Endothelial cell of umbilical vein (primary cell): Measurements from ENCODE around the gene SOX18. TPM values are rescaled to one million over a fixed set of nuclear protein-coding genes. Genes with fewer than 3 reads are reported as not detected.
A peak's percentile ranks its signal among the peaks of the same experiment; 100 is the strongest.

Experiments used
- BruUV-seq: library from RNA; stranded (reverse); fragments of 400-500 nt; replicated peaks from 2 replicates; lab custom pipeline; 2021; lab: Mats Ljungman, UMichigan
- CTCF ChIA-PET: fragments of 300-600, 350-600 bp; sonication (Branson Sonifier 250); formaldehyde crosslinking; loops from one replicate; lab custom pipeline; 2021; ENCODE audit warnings: antibody characterized with exemption, inconsistent platforms; lab: Charles Lee
- POLR2A ChIA-PET: fragments of 300-600, 350-600 bp; sonication (Branson Sonifier 250); formaldehyde crosslinking; loops from one replicate; lab custom pipeline; 2021; ENCODE audit warnings: antibody characterized with exemption, inconsistent platforms; lab: Charles Lee
- DNase-seq: peaks from one replicate; pipeline ENCODE4 v3.0.0-alpha.2; 2011; ENCODE audit warnings: low read depth, low spot score
- FAIRE-seq: peaks from 2 replicates; lab custom pipeline; 2011; peaks lifted over from hg19 to GRCh38; lab: Jason Lieb, UNC
- H2AFZ ChIP-seq: 2 replicates; pipeline ENCODE4 v1.6.0; 2012; ENCODE audit warnings: low read depth, low read length, control low read depth, inconsistent platforms
- H3K27ac ChIP-seq: 2 replicates; pipeline ENCODE4 v1.5.1; 2011; ENCODE audit warnings: low read depth, mild to moderate bottlenecking, control low read depth, low read length, moderate library complexity; ENCODE audit not compliant: insufficient read depth
- H3K27me3 ChIP-seq, 2 experiments: 2 replicates each; pipeline versions ENCODE4 v1.6.0 to v1.6.1; 2011; ENCODE audit warnings: low read length in 2 of 2, mixed read lengths in 1 of 2; ENCODE audit not compliant: control insufficient read depth in 2 of 2, insufficient read depth in 2 of 2
- H3K36me3 ChIP-seq, 2 experiments: 2 replicates in 1 of 2; 3 replicates in 1 of 2; pipeline ENCODE4 v1.5.1; 2011; ENCODE audit warnings: low read length in 2 of 2, mild to moderate bottlenecking in 1 of 2, moderate library complexity in 1 of 2; ENCODE audit not compliant: control insufficient read depth in 2 of 2, insufficient read depth in 2 of 2; ENCODE audit errors: extremely low read depth in 1 of 2
- H3K4me1 ChIP-seq: 3 replicates; pipeline ENCODE4 v1.5.1; 2011; ENCODE audit warnings: mild to moderate bottlenecking, low read length; ENCODE audit not compliant: control insufficient read depth, insufficient read depth; ENCODE audit errors: extremely low read depth
- H3K4me2 ChIP-seq: 2 replicates; pipeline ENCODE4 v1.6.1; 2011; ENCODE audit warnings: low read length, control low read depth, mixed read lengths; ENCODE audit not compliant: insufficient read depth
- H3K4me3 ChIP-seq, 3 experiments: fragments of 200-600 bp in 1 of 3; sonication (generic), shearing (Covaris generic) in 1 of 3; replicated peaks in 1 of 3; 2 replicates each; pipeline ENCODE4 v1.5.1; 2011 to 2016; ENCODE audit warnings: control low read depth in 3 of 3, low read length in 3 of 3, mild to moderate bottlenecking in 2 of 3, inconsistent platforms in 1 of 3, low read depth in 1 of 3, moderate library complexity in 1 of 3; ENCODE audit not compliant: insufficient read depth in 1 of 3
- H3K79me2 ChIP-seq: 2 replicates; pipeline ENCODE4 v1.6.0; 2012; ENCODE audit warnings: low read length, inconsistent platforms; ENCODE audit not compliant: control insufficient read depth, insufficient read depth
- H3K9ac ChIP-seq: replicated peaks from 2 replicates; pipeline ENCODE3; 2011; ENCODE audit warnings: low read length, control low read depth; ENCODE audit not compliant: insufficient read depth; ENCODE audit errors: extremely low read depth
- H3K9me1 ChIP-seq: replicated peaks from 3 replicates; pipeline ENCODE4 v1.6.0; 2011; ENCODE audit warnings: mild to moderate bottlenecking, low read length; ENCODE audit not compliant: control insufficient read depth, insufficient read depth; ENCODE audit errors: extremely low read depth
- H3K9me3 ChIP-seq: replicated peaks from 2 replicates; pipeline ENCODE4 v1.5.1; 2012; ENCODE audit warnings: low read length, inconsistent platforms; ENCODE audit not compliant: control insufficient read depth, insufficient read depth
- H4K20me1 ChIP-seq: replicated peaks from 2 replicates; pipeline ENCODE3; 2011; ENCODE audit warnings: mild to moderate bottlenecking, low read length; ENCODE audit not compliant: control insufficient read depth, insufficient read depth; ENCODE audit errors: extremely low read depth
- EZH2 ChIP-seq: IDR thresholded peaks from 2 replicates; pipeline ENCODE4 v1.6.1; 2012; ENCODE audit warnings: borderline replicate concordance, low read depth, mild to moderate bottlenecking, moderate library complexity, low read length, inconsistent platforms; ENCODE audit not compliant: severe bottlenecking
- FOS ChIP-seq: IDR thresholded peaks from 2 replicates; pipeline ENCODE4 v1.6.1; 2011; ENCODE audit warnings: mild to moderate bottlenecking, low read length, moderate library complexity, borderline replicate concordance; ENCODE audit not compliant: insufficient read depth
- GATA2 ChIP-seq: IDR thresholded peaks from 2 replicates; pipeline ENCODE4 v1.7.0; 2011; ENCODE audit warnings: low read depth, mild to moderate bottlenecking, moderate library complexity, mixed read lengths, low read length; ENCODE audit not compliant: insufficient read length, insufficient read depth
- JUN ChIP-seq: IDR thresholded peaks from 2 replicates; pipeline ENCODE4 v1.6.1; 2011; ENCODE audit warnings: borderline replicate concordance, low read depth; ENCODE audit not compliant: insufficient read length, insufficient read depth
- MYC ChIP-seq: IDR thresholded peaks from one replicate; pipeline ENCODE4 v1.6.1; 2011; ENCODE audit warnings: mild to moderate bottlenecking, low read depth, low read length
- POLR2A ChIP-seq: IDR thresholded peaks from 2 replicates; pipeline ENCODE4 v1.6.1; 2012; ENCODE audit warnings: low read depth, mild to moderate bottlenecking, control low read depth, low read length
- POLR2AphosphoS5 ChIP-seq: IDR thresholded peaks from 2 replicates; pipeline ENCODE4 v1.6.1; 2012; ENCODE audit warnings: low read depth, mild to moderate bottlenecking, control low read depth, low read length, moderate library complexity; ENCODE audit not compliant: insufficient read depth
- dilution Hi-C: fragments of 300-500 bp; cut with MboI; formaldehyde crosslinking; loops from one replicate; pipeline ENCODE4 v1.15.0; 2019; ENCODE audit warnings: low sequenced_read_pairs; ENCODE audit not compliant: extremely low pct_ligation_motif_present
- intact Hi-C: fragments of 100-400 bp; cut with micrococcal nuclease; formaldehyde crosslinking; loops from one replicate; pipeline ENCODE4 v1.10.0; 2022
- polyA plus RNA-seq, 4 experiments: library from polyadenylated mRNA; depleted of rRNA in 3 of 4; stranded (reverse) in 3 of 4; unstranded in 1 of 4; fragments of >200 nt; gene quantifications; 2 replicates each; pipeline versions ENCODE4 v1.2.1 to v1.2.3, GENCODE V29; 2011 to 2012; ENCODE audit warnings: missing spikeins in 1 of 4
- total RNA-seq: library from RNA; stranded (reverse); gene quantifications from 2 replicates; pipeline ENCODE4 v1.2.3, GENCODE V29; 2021
- TF ChIP-seq, protein P1 (sequence below): IDR thresholded peaks from 2 replicates; pipeline ENCODE4 v1.6.1; 2011; ENCODE audit not compliant: insufficient read depth, insufficient read length
- TF ChIP-seq, protein P2 (sequence below), 2 donors: IDR thresholded peaks; 1 replicate in 1 of 2; 2 replicates in 1 of 2; pipeline ENCODE4 v1.5.1; 2011; ENCODE audit warnings: low read length in 2 of 2, mild to moderate bottlenecking in 2 of 2, moderate library complexity in 2 of 2, control low read depth in 1 of 2, inconsistent platforms in 1 of 2, low read depth in 1 of 2; ENCODE audit not compliant: insufficient read depth in 1 of 2; ENCODE audit errors: extremely low read depth in 1 of 2

SOX18 gene
- total and polyA plus RNA-seq, 2 donors (not counting 3 experiments of a cell fraction or from before 2014, with no cell fraction given): 20.9 to 175 TPM

DNA sequence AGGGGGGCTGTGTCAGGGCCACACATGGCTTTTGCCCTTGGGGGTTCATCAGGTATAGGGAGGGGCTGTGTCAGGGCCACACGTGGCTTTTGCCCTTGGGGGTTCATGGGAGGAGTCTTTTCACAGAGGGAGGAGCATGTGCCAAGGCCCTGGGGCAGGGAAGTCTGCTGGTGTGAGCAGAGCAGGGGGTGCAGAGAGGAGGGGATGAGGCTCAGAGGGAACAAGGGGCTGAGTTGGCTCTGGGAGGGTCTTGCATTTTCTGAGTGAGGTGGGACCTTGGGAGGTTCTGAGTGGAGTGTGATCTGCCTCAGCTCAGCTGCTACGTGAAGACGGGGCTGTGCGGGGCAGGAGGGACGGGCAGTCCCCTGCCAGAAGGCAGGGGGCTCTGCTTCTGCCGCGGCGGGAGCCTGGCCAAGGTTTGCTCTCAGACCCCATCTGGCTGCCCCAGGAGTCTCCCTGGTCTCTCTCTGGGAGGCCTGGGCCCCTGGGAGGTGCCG is 6.0 kb upstream of the SOX18 start:
- no peak for FAIRE-seq
- Histone ChIP-seq H3K4me3 (no peak overlapping the region), H3K9me3 (no peaks in the 10 kb centered on the region), H3K4me2 (no peak overlapping the region), H3K27me3 (no peaks in the 10 kb centered on the region), H3K9me1 (no peaks in the 10 kb centered on the region), H3K9ac (peak overlapping the region; percentile 12), H3K79me2 (no peaks in the 10 kb centered on the region), H4K20me1 (no peaks in the 10 kb centered on the region), H3K36me3 (no peaks in the 10 kb centered on the region), H3K4me1 (peaks cover 66% of the 10 kb centered on the region), H2AFZ (no peak overlapping the region), H3K27ac (peak overlapping the region; percentile 83)
- no peak for TF ChIP-seq GATA2
- no peak for TF ChIP-seq EZH2
- TF ChIP-seq, protein P1, sequence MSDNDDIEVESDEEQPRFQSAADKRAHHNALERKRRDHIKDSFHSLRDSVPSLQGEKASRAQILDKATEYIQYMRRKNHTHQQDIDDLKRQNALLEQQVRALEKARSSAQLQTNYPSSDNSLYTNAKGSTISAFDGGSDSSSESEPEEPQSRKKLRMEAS: no peak
- TF ChIP-seq JUN: no peak
- TF ChIP-seq FOS: no peak
- no peak for TF ChIP-seq MYC
- TF ChIP-seq POLR2A: no peak
- TF ChIP-seq POLR2AphosphoS5: no peak
- TF ChIP-seq, protein P2, sequence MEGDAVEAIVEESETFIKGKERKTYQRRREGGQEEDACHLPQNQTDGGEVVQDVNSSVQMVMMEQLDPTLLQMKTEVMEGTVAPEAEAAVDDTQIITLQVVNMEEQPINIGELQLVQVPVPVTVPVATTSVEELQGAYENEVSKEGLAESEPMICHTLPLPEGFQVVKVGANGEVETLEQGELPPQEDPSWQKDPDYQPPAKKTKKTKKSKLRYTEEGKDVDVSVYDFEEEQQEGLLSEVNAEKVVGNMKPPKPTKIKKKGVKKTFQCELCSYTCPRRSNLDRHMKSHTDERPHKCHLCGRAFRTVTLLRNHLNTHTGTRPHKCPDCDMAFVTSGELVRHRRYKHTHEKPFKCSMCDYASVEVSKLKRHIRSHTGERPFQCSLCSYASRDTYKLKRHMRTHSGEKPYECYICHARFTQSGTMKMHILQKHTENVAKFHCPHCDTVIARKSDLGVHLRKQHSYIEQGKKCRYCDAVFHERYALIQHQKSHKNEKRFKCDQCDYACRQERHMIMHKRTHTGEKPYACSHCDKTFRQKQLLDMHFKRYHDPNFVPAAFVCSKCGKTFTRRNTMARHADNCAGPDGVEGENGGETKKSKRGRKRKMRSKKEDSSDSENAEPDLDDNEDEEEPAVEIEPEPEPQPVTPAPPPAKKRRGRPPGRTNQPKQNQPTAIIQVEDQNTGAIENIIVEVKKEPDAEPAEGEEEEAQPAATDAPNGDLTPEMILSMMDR (IDR thresholded peaks at IDR 0.05; ENCODE audit: extremely low read depth in 1 of 2, insufficient read depth in 1 of 2, low read depth in 1 of 2, low read length in 2 of 2): no peak
- ChIA-PET POLR2A (no interaction called here), CTCF (interaction anchor here (1.4 to 15.2 kb wide), 3 partner anchors 11 to 75 kb away, joined by 3 to 412 read pairs (median 18); partner anchors contain the start of genes C20orf204, PRPF6 and SAMD10)
- dilution Hi-C loops: no loop called here
- DNase-seq: no peak
- intact Hi-C loops: loop anchor here (2.0 to 10.0 kb wide), 2 partner anchors 83 to 161 kb away; partner anchors contain the start of gene DNAJC5
- no TSS peak for BruUV-seq
